ENCODE measurements around the gene TTLL8. TPM values are rescaled to one million over a fixed set of nuclear protein-coding genes. Genes with fewer than 3 reads are reported as not detected.
A peak's percentile ranks its signal among the peaks of the same experiment; 100 is the strongest.
"Not testable (repeated sequence)": the region's sequence is repeated elsewhere in the genome, so short reads cannot be mapped to it uniquely, and the experiment has no call there.

The TTLL8 gene
- total and polyA plus RNA-seq, 9 donors: not detected

DNA sequence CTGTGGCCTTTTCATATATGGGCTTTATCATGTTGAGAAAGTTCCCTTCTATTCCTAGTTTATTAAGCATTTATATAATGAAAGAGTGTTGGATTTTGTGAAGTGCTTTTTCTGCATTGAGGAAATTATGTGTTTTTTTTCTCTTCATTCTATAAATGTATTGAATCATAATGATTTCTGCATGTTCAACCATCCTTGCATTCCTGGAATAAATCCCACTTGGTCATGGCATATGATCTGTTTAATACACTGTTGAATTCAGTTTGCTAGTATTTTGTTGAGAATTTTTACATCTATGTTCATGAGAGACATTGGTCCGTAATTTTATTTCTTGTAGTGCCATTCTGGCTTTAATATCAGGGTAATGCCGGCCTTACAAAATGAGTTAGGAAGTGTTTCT is 71.8 kb downstream of the TTLL8 start:
- H3K27ac ChIP-seq: no peak overlapping the region
- intact Hi-C loops (cut with DNase I): no loop called here
- 65 to 96% (median 95%) methylated on average over 2 of the region's 2 CpGs for WGBS, 3 donors
- H3K27me3 ChIP-seq: no peaks in the 10 kb centered on the region
- no peaks in the 10 kb centered on the region for H3K9me3 ChIP-seq
- TF ChIP-seq POLR2A (IDR thresholded peaks at IDR 0.05) (no peak), EP300 (IDR thresholded peaks at IDR 0.05) (no peak)
- TF ChIP-seq, protein P1, sequence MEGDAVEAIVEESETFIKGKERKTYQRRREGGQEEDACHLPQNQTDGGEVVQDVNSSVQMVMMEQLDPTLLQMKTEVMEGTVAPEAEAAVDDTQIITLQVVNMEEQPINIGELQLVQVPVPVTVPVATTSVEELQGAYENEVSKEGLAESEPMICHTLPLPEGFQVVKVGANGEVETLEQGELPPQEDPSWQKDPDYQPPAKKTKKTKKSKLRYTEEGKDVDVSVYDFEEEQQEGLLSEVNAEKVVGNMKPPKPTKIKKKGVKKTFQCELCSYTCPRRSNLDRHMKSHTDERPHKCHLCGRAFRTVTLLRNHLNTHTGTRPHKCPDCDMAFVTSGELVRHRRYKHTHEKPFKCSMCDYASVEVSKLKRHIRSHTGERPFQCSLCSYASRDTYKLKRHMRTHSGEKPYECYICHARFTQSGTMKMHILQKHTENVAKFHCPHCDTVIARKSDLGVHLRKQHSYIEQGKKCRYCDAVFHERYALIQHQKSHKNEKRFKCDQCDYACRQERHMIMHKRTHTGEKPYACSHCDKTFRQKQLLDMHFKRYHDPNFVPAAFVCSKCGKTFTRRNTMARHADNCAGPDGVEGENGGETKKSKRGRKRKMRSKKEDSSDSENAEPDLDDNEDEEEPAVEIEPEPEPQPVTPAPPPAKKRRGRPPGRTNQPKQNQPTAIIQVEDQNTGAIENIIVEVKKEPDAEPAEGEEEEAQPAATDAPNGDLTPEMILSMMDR (IDR thresholded peaks at IDR 0.05): no peak
- DNase-seq: no peak
- H3K36me3 ChIP-seq: no peaks in the 10 kb centered on the region
- H3K4me1 ChIP-seq (ENCODE audit: insufficient read depth): peaks cover 3% of the 10 kb centered on the region
- H3K4me3 ChIP-seq: no peak overlapping the region

- no peak overlapping the region for H3K4me3 ChIP-seq
- no peaks in the 10 kb centered on the region for H3K27me3 ChIP-seq
- no peaks in the 10 kb centered on the region for H3K36me3 ChIP-seq
- TF ChIP-seq POLR2A (IDR thresholded peaks at IDR 0.05): no peak
- TF ChIP-seq, protein P1 (IDR thresholded peaks at IDR 0.05): peak in 1 of 3 donors; percentile 26
- no peaks in the 10 kb centered on the region for H3K9me3 ChIP-seq
- intact Hi-C loops (cut with DNase I): no loop called here
- 5 to 8% (median 5%) methylated on average over 35 to 90 of the region's 90 CpGs for WGBS, 3 donors
- DNase-seq: peak in 4 of 5 donors; percentile 16 to 59 (median 42)
- H3K4me1 ChIP-seq (ENCODE audit: insufficient read depth): peaks cover 3% of the 10 kb centered on the region
- no peak overlapping the region for H3K27ac ChIP-seq
These were observed 74.7 kb downstream of the TTLL8 start for GRCh38 chr22:49983148-49984042.

DNA sequence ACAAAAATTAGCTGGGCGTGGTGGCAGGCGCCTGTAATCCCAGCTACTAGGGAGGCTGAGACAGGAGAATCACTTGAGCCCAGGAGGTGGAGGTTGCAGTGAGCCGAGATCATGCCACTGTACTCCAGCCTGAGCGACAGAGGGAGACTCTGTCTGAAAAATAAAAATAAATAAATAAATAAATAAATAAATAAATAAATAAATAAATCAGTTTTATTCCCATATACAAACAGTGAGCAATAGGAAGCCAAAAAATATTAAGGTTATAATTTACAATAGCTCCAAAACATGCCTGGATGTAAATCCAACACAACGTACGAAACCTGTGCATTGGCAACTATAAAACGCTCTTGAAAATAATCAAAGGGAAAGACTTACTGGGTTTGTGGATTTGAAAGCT is 76.3 kb downstream of the TTLL8 start:
- H3K4me3 ChIP-seq; H3K4me1 ChIP-seq (ENCODE audit: insufficient read depth); intact Hi-C loops (cut with DNase I); H3K27ac ChIP-seq; DNase-seq; H3K36me3 ChIP-seq; H3K9me3 ChIP-seq; H3K27me3 ChIP-seq: not testable (repeated sequence)
- WGBS, 3 donors: 95 to 97% (median 96%) methylated on average over 7 of the region's 7 CpGs

DNA sequence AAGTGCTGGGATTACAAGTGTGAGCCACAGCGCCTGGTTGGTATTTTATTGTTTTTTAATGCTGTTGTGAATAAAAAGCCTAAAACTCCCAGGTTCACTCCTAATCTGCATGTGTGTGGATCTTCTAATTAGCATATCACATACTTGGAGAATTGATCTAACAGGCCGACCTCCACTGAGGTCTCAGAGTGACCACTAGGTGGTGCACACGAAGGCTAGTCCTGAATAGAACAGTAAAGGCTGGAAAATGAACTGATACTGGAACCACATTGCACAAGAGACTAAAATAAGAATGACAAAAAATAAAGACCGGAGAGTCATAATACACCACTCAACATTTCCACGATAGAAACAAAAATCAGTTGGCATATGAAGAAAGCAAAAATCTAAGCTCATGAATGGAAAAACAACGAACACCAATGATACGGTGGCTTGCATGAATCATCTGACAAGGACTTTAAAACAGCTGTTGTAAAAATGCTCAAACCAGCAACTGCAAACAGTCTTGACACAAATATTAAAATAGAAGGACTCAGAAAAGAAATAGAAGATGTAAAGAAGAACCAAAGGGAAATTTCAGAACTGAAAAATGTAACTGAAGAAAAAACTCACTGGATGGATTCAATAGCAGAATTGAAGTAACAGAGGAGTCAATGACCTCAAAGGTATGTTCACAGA is 78.4 kb downstream of the TTLL8 start:
- H3K9me3 ChIP-seq: no peaks in the 10 kb centered on the region
- H3K27ac ChIP-seq: no peak overlapping the region
- H3K27me3 ChIP-seq: no peaks in the 10 kb centered on the region
- no peaks in the 10 kb centered on the region for H3K36me3 ChIP-seq
- TF ChIP-seq EP300 (IDR thresholded peaks at IDR 0.05): no peak
- TF ChIP-seq, protein P1 (IDR thresholded peaks at IDR 0.05): no peak
- TF ChIP-seq POLR2A (IDR thresholded peaks at IDR 0.05): no peak
- peak in 1 of 5 donors; percentile 13 for DNase-seq
- peaks cover 3% of the 10 kb centered on the region for H3K4me1 ChIP-seq (ENCODE audit: insufficient read depth)
- 51 to 57% (median 52%) methylated on average over 7 of the region's 7 CpGs for whole genome bisulfite sequencing, 3 donors
- intact Hi-C loops (cut with DNase I): no loop called here
- no peak overlapping the region for H3K4me3 ChIP-seq

GRCh38 chr22:49977578-49977977 is 80.5 kb downstream of the TTLL8 start:
- intact Hi-C loops (cut with DNase I): no loop called here
- DNase-seq: no peak
- no peak for TF ChIP-seq POLR2A (IDR thresholded peaks at IDR 0.05)
- TF ChIP-seq, protein P1 (IDR thresholded peaks at IDR 0.05): no peak
- TF ChIP-seq EP300 (IDR thresholded peaks at IDR 0.05): no peak
- Histone ChIP-seq H3K9me3 (no peaks in the 10 kb centered on the region), H3K4me1 (ENCODE audit: insufficient read depth) (no peaks in the 10 kb centered on the region), H3K27me3 (no peaks in the 10 kb centered on the region), H3K4me3 (no peak overlapping the region), H3K36me3 (no peaks in the 10 kb centered on the region), H3K27ac (no peak overlapping the region)
- 73 to 80% (median 76%) methylated on average over 14 of the region's 14 CpGs for WGBS, 3 donors
